Activated CD8-positive, alpha-beta memory T cell treated with anti-CD3 and anti-CD28 coated beads for 48 hours (primary cell): ENCODE results near the gene MARCHF9.

Source experiments
- DNase-seq, 3 experiments: peaks; one replicate each; pipeline ENCODE4 v3.0.0-alpha.2; 2020; ENCODE audit warnings: low read depth in 2 of 3, low spot score in 2 of 3

MARCHF9 gene

DNA sequence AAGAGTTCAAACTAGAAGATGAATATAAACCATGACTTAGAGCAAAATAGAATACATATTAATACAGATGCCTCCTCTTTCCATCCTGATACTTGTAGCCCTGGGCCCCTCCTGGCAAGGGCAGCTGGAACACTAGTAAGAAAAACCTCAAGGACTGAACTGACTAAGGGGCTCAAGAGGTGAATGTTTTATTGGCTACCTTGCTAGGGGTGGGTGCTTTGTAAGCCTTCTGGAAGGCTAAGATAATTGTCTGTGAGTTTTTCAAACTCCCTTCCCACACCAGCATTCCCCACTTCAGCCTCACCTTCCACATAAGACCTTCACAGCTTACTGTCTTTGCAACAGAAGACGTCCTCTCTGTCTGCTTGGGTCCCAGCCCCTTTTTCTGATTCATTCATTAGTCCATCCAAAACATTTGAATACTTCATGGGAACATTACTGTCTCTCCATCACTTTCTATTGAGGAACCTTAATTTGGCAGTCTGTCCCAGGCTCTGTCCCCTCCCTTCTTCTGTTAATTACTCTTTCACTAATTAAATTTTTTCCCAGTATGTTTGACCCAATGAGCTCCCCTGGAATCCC is 1.1 kb upstream of the MARCHF9 start:
- no peak for DNase-seq

DNA sequence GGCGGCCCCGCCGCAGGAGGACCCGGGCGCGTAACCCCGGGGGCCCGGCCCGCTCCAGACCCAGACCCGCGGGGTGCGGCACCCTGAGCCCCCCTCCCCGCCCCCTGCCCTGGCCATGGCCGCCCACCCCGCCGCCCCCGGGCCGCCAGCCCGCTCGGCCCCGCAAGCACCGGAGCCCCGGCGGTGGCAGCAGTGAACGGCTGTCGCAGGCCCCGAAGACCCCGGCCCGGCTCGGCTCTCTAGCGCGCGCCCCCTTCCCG is 221 bp downstream of the MARCHF9 start:
- DNase-seq: no peak

DNA sequence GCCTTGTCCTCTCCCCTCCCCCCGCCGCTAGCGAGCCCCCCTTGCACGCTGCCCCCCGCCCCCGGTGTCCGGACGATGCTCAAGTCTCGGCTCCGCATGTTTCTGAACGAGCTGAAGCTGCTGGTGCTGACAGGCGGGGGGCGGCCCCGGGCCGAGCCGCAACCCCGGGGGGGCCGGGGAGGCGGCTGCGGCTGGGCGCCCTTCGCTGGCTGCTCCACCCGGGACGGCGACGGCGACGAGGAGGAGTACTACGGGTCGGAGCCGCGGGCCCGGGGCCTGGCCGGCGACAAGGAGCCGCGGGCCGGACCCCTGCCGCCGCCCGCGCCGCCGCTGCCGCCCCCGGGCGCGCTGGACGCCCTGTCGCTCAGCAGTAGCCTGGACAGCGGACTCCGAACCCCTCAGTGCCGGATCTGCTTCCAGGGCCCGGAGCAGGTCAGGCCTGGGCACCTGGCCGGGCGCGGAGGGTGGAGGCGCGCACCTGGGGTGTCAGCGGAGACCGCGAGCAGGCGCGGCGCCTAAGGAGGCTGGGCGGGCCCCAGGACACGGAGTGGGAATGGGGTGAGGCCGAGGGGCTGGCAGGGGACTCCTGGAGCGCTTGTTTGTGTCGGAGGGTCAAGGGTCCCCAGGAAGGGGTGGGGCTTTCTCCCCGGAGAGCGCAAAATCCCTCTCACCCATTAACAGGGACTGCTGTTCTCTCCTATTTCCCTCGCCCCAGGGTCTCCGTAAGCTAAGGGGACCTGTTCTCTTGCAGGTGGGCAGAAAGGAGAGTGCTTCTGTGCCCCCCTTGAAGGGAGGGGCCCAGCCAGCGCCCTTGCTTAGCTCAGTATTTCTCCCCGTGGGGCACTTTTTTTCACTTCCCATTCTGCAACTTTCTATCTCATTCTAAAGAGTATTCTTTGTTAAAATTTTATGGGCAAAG is 810 bp downstream of the MARCHF9 start:
- DNase-seq: no peak

DNA sequence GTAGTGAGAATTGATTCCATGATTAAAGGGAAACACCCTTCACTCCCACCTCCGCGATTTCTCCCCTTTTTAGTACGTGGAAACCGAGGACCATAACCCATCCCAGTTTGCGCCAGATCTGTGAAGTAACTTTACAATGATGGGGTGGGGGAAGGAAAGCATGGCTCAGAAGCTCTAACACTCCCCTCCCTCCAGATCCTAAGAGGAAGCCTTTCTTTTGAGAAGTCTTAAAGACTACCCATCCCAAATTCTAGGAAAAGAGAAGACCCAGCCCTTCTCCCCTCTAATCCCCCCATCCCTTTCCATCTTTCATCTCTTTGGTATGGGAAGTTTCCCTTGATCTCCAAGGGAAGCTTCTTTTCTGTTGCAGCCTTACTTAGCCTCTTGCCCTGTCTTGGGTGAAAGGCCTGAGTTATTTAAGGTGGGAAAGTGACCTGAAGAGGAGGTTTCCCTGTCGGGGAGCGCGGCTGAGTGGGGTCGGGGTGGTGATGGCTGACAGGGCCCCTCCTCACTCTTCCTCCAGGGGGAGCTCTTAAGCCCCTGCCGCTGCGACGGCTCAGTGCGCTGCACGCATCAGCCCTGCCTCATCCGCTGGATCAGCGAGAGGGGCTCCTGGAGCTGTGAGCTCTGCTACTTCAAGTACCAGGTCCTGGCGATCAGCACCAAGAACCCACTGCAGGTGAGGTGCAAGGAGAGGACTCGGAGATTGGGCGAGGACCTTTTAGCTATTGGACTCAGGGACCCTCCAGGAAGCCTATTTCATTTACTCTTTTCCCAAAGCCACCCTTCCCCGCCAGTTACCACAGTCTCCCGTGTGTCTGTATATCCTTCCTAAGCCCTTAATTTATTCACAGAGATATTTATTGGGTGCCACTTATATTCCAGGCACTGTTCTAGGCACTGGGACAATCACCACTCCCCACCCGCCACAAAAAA is 1.8 kb downstream of the MARCHF9 start:
- DNase-seq: peak in 2 of 3 experiments; percentile 47 to 57

DNA sequence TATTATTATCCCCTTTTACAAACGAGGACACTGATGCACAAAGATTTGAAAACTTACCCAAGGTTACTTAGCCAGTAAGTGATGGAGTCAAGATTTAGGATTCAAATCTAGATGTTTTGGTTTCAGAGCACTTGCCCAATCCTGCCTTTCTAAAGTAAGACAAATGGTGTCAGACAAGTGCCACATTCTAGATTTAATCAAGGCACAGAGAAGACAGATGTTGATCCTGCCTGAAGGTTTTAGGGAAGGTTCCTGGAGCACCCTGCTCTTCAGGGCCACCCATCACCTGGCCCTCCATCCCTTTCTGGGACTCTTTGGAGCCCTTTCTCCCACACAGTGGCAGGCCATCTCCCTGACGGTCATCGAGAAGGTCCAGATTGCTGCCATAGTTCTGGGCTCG is 2.9 kb downstream of the MARCHF9 start:
- DNase-seq: no peak

DNA sequence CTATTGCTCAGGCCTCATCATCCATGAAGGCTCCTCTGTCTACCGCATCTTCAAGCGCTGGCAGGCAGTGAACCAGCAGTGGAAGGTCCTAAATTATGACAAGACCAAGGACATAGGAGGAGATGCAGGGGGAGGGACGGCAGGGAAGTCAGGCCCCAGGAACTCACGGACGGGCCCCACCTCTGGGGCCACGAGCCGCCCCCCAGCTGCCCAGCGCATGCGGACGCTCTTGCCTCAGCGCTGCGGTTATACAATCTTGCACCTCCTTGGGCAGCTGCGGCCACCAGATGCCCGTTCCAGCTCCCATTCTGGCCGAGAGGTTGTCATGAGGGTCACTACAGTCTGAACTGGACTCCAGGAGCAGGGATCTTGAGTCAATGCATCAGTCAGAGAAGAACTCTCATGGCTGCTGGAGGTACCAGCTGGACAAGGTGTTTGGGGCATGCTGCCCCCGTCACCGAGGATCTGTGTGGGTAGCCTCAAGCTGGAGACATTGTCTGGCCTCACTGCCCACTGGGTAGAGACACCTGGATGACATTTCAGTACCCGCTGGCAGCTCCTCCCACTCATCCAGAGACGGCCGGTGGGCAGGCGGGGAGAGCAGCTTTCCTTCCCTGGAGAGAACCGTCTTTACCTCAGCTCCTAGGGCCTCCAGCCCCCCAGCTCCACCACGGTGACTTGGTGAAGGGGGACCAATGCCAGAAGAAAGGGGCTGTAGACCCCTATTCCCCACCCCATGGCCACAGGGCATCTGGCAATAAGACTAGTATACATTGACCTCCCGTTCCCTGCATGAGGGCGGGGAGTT is 3.9 kb downstream of the MARCHF9 start:
- no peak for DNase-seq

DNA sequence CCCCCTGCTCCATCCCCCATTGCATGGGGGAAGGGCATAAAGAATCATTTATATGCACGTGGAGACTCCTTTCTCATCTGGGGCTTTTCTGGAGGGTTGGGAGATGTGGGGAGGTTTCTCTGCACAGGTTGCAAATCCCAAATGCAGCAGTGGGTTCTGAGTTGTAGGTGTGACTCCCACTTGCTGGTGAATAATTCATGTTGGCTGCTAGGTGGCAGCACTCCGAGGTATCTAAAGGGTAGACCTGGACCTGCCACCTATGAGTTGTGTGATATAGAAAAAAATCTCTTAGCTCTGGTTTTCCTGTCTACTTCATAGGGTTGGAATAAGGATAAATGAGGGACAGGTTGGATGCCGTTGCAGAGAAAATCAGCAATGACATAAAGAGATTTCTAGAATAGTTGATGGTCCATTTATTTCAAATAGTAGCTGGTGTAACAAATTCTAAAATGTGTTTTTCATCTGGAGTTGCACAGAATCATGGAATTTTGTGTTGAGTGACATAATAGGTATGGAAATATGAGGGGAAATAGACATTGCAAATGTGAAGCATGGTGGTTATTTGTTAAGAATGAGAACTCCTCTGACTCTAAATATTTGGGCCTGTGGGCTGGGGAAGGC is 4.6 kb downstream of the MARCHF9 start:
- DNase-seq: no peak

DNA sequence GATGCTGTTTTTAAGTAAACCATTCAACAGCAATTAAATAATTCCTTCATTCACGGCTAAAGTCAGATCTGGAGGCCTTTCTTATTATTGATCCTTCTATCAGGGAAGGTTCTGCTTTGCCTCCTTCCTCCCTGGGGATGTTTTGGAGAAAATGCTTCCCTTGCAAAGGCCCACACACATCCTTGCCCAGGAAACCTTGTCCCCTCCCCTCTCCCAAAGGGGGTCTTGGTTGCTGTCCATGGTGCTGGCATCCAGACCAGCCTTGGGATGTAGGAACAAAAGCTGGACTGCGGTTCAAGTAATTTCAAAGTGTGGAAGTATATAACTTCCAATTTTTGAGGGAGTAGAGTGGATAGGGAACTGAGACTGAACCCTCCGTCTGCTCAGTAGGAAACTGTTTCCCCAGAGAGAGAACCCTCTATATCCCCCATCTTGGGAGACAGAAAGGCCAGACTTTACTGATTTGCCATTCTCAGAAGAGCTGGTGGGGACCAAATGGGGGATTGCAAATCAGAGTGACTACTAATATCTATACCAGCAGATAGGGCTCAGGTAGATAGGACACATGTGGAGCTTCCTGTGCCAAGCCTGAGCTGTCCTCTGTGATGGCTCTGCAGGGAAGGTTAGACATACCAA is 5.6 kb downstream of the MARCHF9 start:
- no peak for DNase-seq

DNA sequence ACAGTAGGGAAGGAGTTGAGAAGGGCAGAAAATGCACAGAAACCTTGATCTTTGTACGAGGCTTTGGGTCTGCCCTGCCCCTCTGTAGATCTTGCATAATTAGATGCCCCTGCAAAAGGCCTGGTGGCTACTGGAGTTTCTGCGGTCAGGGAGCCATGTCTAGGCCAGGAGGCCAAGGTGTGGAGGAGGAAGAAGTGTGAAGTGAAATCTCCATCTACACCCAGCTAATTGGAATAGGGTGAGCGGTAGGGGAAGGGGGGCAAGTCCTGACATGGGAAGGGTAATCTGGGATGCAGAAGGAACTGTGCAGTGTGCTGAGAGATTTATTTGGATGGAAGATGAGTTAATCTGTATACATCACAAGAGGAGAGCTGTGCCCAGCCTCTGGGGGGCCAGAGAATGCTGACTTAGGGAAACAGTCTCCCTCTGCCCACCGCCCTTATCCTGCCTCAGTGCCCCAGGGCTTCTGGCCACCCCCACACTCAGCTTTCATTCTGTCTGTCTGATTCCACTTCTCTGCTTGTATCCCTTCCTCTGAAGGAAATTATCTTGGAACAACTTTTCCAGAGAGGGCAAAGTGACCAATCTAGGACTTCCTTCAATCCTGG is 6.6 kb downstream of the MARCHF9 start:
- no peak for DNase-seq

DNA sequence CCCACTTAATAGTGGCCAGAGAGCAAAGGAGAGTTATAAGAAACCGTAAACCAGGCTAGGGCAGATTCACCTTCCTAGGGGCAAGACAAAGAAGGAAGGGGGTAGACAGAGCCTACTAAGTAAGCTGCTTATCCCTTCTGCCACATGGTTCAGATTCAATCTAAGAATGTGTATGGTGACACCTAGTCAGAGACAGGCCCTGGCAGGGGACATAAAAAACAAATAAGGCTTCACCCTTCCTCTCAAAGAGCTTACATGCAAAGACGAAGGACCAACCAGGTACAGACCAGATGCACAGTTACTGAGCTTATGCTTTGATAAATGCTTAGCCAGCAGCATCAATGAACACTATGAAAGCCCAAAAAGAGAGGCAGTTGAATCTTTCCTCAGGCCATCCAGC is 7.6 kb downstream of the MARCHF9 start:
- no peak for DNase-seq

DNA sequence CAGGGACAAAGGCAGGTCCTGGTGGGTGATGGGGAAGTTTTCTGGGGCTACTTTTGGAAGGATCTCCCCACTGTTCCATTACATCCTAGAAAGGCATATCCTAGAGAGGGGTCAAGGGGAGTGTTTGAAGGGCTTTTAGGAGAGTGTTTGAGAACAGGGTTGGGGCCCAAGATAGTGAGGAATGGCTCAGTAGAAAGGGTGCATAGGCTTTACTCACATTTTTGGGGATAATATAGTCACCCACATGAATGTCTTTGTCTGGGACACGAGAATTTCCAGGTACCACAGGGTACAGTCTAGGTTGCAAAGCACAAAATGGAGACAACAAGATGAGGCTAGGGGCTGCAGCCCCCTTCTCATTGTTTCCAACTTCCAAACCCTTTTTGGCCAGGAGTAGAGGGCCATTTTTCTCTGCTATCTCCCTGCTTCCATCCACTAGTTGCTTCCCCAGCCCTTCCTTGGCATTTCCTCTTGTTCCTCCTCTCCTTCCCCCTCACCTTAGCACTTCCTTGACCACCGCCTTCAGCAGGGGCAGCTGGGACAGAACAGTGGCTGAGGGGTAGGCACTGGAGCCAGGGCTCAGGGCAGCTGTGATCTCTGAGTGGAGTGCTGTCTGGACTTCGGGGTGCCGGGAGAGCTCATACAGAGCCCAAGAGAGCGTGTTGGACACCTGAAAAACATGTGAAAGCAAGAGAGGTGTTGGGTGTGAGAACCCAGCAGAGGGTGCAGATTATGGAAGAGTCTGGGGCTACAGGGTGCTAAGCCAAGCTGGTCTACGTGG is 9.2 kb downstream of the MARCHF9 start:
- no peak for DNase-seq

DNA sequence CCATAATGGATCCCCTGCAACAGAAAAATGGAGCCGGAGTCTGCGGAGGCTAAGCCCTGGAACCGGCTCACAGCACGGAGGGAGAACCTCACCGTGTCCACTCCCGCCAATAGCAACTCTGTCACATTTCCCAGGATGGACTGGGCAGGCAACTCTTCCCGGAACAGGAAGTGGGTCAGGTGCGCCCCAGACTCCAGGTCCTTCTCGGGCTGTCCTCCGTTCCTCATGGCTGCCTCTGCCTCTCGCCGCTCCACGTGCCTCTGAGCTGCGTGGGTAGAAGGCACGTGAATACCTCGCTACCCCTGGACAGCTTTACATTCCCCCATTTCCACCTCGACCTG is 9.7 kb downstream of the MARCHF9 start:
- no peak for DNase-seq

DNA sequence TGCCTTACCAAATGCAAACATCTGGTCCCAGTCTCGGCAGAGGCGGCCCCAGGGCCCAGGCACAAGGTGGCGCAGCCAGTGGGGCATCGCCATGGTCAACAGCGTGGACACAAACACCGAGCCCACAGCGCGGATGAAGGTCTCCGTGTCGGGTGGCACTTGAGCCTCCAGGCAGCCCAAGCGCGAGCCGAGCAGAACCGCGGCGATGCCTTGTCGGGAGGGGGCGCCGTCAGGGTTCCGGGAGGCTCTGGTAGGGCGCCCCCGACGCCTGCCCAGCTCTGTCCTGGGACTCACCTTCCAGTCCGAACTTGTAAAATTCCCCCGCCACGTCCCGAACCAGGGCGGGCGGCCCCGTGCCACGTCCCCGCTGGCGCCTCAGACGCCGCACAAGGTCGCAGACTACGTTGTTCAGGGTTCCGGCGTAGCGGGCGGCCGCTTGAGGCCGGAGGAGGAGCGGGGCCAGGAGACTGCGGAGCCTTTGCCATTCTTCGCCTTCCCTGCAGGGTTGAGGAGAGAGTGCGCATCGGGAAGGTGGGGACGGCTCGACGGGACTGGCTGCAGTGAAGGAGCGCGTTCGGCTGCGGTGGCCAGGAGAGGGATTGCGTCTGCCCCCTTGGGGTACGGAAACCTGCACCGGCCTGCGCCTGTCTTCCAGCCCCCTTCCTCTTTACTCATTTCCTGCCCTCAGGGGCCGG is 10.2 kb downstream of the MARCHF9 start:
- DNase-seq: peak in 2 of 3 experiments; percentile 34 to 40

DNA sequence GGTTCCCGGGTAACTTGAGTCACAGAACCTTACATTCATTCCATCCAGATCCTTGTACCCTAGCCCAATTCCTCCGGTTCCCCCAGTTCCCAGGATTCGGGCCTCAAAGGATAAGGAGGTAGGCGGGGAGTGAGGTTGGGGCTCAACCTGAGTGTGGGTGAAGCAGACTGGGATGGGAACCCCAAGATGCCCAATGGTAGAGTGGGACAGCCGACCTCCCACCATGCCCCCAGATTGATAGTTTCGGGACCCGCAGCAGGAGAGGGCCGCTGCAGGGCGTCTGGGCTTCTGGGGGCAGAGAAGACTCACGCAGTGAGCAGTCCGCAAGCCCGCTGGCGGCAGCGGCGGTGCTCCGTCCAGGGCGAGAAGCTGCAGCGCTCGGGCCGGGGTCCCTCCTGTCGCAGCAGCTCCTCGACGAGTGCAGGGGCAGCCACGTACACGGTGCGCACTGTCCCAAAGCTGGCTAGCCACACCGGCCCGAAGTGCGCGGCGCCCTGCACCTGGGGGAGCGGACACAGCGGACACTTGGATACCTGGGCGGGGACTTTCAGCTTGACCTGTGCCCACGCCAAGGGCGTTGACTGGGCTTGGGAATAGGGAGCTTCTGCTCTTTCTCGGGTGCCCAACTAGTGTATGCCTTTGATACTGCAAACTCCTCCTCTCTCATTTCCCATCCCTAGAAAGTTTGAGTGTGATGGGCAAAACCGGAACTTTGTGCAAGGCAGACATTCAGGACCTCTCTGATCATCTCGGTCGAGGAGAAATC is 11.0 kb downstream of the MARCHF9 start:
- DNase-seq: no peak

DNA sequence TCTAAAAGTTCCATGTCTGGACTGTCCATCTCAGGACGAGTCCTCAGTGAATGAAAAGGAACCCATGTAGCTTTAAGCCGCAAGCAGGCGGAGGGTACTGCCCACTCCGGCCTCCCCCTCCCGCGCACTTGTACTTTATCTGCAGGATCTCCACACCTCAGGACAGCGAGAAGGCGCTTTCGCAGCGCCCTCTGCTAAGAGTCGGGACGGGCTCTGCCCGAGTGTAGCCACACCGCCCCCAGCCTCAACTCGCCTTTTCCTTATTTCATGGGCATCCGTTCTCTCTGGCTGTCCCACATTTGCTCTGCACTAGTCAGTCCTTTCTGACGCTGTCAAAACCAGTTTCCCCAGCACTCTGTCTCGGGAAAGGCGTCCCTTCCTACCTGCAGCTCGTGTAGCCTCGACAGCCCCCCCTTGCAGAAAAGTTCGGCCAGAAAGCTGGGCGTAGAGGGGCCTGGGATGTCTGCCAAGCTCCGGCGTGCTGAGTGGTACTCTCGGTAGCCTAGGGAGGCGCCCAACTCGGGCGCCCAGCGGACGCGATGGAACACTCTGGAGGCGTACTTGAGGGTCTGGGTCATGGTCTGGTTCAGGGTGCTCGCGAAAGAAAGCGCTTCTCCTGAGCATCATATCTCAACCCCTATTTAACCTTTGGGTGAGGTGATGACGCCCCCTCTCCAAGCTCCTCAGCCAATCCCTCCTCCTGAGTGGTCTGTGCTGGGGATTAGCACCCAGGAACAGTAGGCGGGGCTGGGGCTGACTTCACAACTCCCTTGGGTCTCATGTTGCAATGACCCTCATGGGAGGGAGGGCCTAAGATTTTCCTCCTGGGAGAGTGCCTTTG is 11.8 kb downstream of the MARCHF9 start, which contains the start of gene CYP27B1:
TSS of gene CYP27B1 (minus strand) at position 615 of the 841 bp plus-strand sequence. CDS start at position 578, 37 bp downstream.
- no peak for DNase-seq

DNA sequence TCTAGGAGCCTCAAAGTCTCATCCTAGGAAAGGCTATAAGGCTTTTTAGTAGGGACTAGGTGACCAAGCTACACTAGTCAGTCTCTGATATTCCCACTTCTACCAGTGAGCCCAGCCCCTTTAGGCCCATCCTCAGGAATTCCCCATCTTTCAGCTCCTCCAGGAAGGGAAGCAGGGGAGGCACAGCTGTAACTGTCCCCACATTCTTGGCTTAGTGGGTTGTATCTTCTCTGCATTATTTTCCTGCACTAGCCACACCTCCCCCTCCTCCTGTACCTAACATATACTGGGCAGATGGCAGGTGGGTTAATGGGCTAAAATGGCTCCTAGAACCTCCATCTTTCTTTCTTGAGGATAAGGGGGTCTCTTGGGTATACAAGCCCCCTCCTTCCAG is 12.4 kb downstream of the MARCHF9 start:
- no peak for DNase-seq

DNA sequence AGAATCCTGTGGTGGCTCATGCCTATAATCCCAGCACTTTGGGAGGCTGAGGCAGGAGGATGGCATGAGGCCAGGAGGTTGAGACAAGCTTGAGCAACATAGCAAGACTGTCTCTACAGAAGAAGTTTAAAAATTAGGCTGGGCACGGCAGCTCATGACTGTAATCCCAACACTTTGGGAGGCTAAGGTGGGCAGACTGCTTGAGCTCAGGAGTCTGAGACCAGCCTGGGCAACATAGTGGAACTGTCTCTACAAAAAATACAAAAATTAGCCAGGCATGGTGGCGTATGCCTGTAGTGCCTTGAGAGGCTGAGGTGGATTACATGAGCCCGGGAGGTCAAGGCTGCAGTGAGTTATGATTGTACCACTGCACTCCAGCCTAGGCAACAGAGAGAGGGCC is 13.0 kb downstream of the MARCHF9 start:
- no peak for DNase-seq
